ENCODE results near the gene CBL. TPM values are rescaled to one million over a fixed set of nuclear protein-coding genes. Genes with fewer than 3 reads are reported as not detected.
"Not testable (repeated sequence)": the region's sequence is repeated elsewhere in the genome, so short reads cannot be mapped to it uniquely, and the experiment has no call there.

The CBL gene
- polyA plus RNA-seq, 2 of the 4 experiments (the other 2 are of a cell fraction): 6.0 to 14.1 TPM

GRCh38 chr11:119180729-119181676 is 25.1 kb upstream of the CBL start:
- H3K4me1 ChIP-seq: peaks cover 13% of the 10 kb centered on the region
- ATAC-seq (no peak), FAIRE-seq (no peak), DNase-seq (ENCODE audit: low read depth in 1 of 2, low spot score in 1 of 2) (no peak)
- 88% methylated on average over 6 of the region's 6 CpGs for WGBS (ENCODE audit: missing lambda C conversion rate)
- H3K4me3 ChIP-seq: no peak overlapping the region
- H3K4me2 ChIP-seq: no peak overlapping the region
- no peaks in the 10 kb centered on the region for H3K9me3 ChIP-seq
- no peak for TF ChIP-seq HDAC2 (IDR thresholded peaks at IDR 0.05)
- TF ChIP-seq ZNF302 (CRISPR knock-in tag; IDR thresholded peaks at IDR 0.05): no peak
- TF ChIP-seq KDM1A (IDR thresholded peaks at IDR 0.05; ENCODE audit: low read depth): no peak
- TF ChIP-seq RARB (CRISPR knock-in tag; IDR thresholded peaks at IDR 0.05): no peak
- no peak for TF ChIP-seq RCOR1 (IDR thresholded peaks at IDR 0.05; ENCODE audit: low read depth, low read length)
- no peak for TF ChIP-seq TFCP2L1 (CRISPR knock-in tag; IDR thresholded peaks at IDR 0.05)
- TF ChIP-seq E2F6 (IDR thresholded peaks at IDR 0.05; ENCODE audit: borderline replicate concordance, low read depth): no peak
- no peak for TF ChIP-seq ATOH8 (CRISPR knock-in tag; IDR thresholded peaks at IDR 0.05; ENCODE audit: low read depth)
- TF ChIP-seq RAD21 (conservative IDR thresholded peaks at IDR 0.05 in 1 of 2, IDR thresholded peaks at IDR 0.05 in 1 of 2): no peak
- TF ChIP-seq RNF2 (IDR thresholded peaks at IDR 0.05; ENCODE audit: borderline replicate concordance, low read depth): no peak
- TF ChIP-seq RFX5 (IDR thresholded peaks at IDR 0.05): no peak
- no peak for TF ChIP-seq KDM5A (IDR thresholded peaks at IDR 0.05)
- TF ChIP-seq FOSL2 (IDR thresholded peaks at IDR 0.05): no peak
- no peak for TF ChIP-seq FOSL2 (CRISPR knock-in tag; IDR thresholded peaks at IDR 0.05)
- no peak for TF ChIP-seq CBX8 (IDR thresholded peaks at IDR 0.05)
- no peak for TF ChIP-seq BHLHE40 (IDR thresholded peaks at IDR 0.05; ENCODE audit: low read depth, low read length)
- TF ChIP-seq NFE2L2 (conservative IDR thresholded peaks at IDR 0.05; ENCODE audit: low read length): no peak
- TF ChIP-seq SMC3 (IDR thresholded peaks at IDR 0.05): no peak
- ChIA-PET CTCF (interaction anchor here (0.7 to 1.5 kb wide), 5 partner anchors 10 to 143 kb away, joined by 3 to 6 read pairs (median 3); a partner anchor contains a TSS), POLR2A (no interaction called here)
- H3K27ac ChIP-seq: no peak overlapping the region

GRCh38 chr11:119181677-119182412 is 24.3 kb upstream of the CBL start:
- 0 out of 6 replicates have a peak, but pooled peaks of 1 of the 2 experiments have one; percentile 19 for ATAC-seq
- DNase-seq (ENCODE audit: low read depth in 1 of 2, low spot score in 1 of 2): no peak
- H3K4me3 ChIP-seq: no peak overlapping the region
- no peak overlapping the region for H3K4me2 ChIP-seq
- H3K9me3 ChIP-seq: no peaks in the 10 kb centered on the region
- peaks cover 13% of the 10 kb centered on the region for H3K4me1 ChIP-seq
- 88% methylated on average over 7 of the region's 17 CpGs for WGBS (ENCODE audit: missing lambda C conversion rate)
- POLR2A ChIA-PET: no interaction called here
- H3K27ac ChIP-seq: no peak overlapping the region
- CTCF ChIA-PET: interaction anchor here (0.7 to 1.5 kb wide), 3 partner anchors 11 to 190 kb away, joined by 3 to 6 read pairs (median 4); no protein-coding TSS in a partner anchor
- FAIRE-seq: no peak
- TF ChIP-seq ATOH8 (CRISPR knock-in tag; IDR thresholded peaks at IDR 0.05; ENCODE audit: low read depth): no peak
- TF ChIP-seq CHD2 (IDR thresholded peaks at IDR 0.05; ENCODE audit: low read length, partially characterized antibody): no peak
- no peak for TF ChIP-seq MAZ (IDR thresholded peaks at IDR 0.05; ENCODE audit: borderline replicate concordance, low read depth, low read length)
- no peak for TF ChIP-seq JUNB (IDR thresholded peaks at IDR 0.05)
- TF ChIP-seq MYC (IDR thresholded peaks at IDR 0.05; ENCODE audit: borderline replicate concordance, low read length): no peak
- TF ChIP-seq BHLHE40 (IDR thresholded peaks at IDR 0.05; ENCODE audit: low read depth, low read length): no peak
- TF ChIP-seq EHF (CRISPR knock-in tag; IDR thresholded peaks at IDR 0.05): no peak
- no peak for TF ChIP-seq PHF8 (IDR thresholded peaks at IDR 0.05; ENCODE audit: borderline replicate concordance, low read depth)
- no peak for TF ChIP-seq ZSCAN20 (CRISPR knock-in tag; IDR thresholded peaks at IDR 0.05)
- TF ChIP-seq TFCP2L1 (CRISPR knock-in tag; IDR thresholded peaks at IDR 0.05): no peak
- no peak for TF ChIP-seq KDM5A (IDR thresholded peaks at IDR 0.05)

- DNase-seq (ENCODE audit: low read depth in 1 of 2, low spot score in 1 of 2); ATAC-seq; H3K4me2 ChIP-seq; H3K27ac ChIP-seq; H3K9me3 ChIP-seq; H3K4me3 ChIP-seq; FAIRE-seq: not testable (repeated sequence)
- peaks cover 13% of the 10 kb centered on the region for H3K4me1 ChIP-seq
- ChIA-PET POLR2A (interaction anchor here (0.6 kb wide), 1 partner anchor 9 kb away, joined by 3 read pairs; no protein-coding TSS in a partner anchor), CTCF (interaction anchor here (1.0 to 3.3 kb wide), 4 partner anchors 12 to 100 kb away, joined by 4 to 21 read pairs (median 5); partner anchors contain the start of gene NLRX1)
- 77% methylated on average over 9 of the region's 9 CpGs for WGBS (ENCODE audit: missing lambda C conversion rate)
These were observed 21.7 kb upstream of the CBL start for GRCh38 chr11:119184399-119184798.

Measured in A549 (cell line).